PC-3 (cell line): Measurements from ENCODE around the gene LRRC49. TPM values are rescaled to one million over a fixed set of nuclear protein-coding genes. Genes with fewer than 3 reads are reported as not detected.
"Not testable (repeated sequence)": the region's sequence is repeated elsewhere in the genome, so short reads cannot be mapped to it uniquely, and the experiment has no call there.

Experiments
- ATAC-seq: fragments of 200-7000 bp; cut with Tn5 transposase; 2 replicates; pipeline ENCODE4 v1.9.1; 2020; ENCODE audit warnings: mild to moderate bottlenecking, moderate library complexity
- BruUV-seq: library from RNA; stranded (reverse); fragments of 400-500 nt; replicated peaks from 2 replicates; lab custom pipeline; 2021; lab: Mats Ljungman, UMichigan
- CTCF ChIA-PET: fragments of 300-600 bp; sonication (Branson Sonifier 250); formaldehyde crosslinking; loops from one replicate; lab custom pipeline; 2022; ENCODE audit warnings: antibody characterized with exemption; lab: Charles Lee
- POLR2A ChIA-PET: fragments of 300-600 bp; sonication (Branson Sonifier 250); formaldehyde crosslinking; loops from one replicate; lab custom pipeline; 2022; ENCODE audit warnings: antibody characterized with exemption; ENCODE audit not compliant: unreplicated experiment; lab: Charles Lee
- DNase-seq: peaks from one replicate; pipeline ENCODE4 v3.0.0-alpha.2; 2015
- H2AFZ ChIP-seq: fragments of 300-600 bp; sonication (generic); 2 replicates; pipeline ENCODE4 v1.6.0; 2016; ENCODE audit warnings: antibody characterized with exemption, low read length
- H3F3A ChIP-seq: fragments of 300-600 bp; sonication (generic); one replicate; pipeline ENCODE4 v1.6.0; 2017; ENCODE audit warnings: antibody characterized with exemption, low read length, control low read depth, mild to moderate bottlenecking; ENCODE audit not compliant: unreplicated experiment
- H3K27ac ChIP-seq: fragments of 300-600 bp; sonication (generic); 2 replicates; pipeline ENCODE4 v1.5.1; 2016; ENCODE audit warnings: mild to moderate bottlenecking, low read length
- H3K27me3 ChIP-seq: fragments of 300-600 bp; sonication (generic); 2 replicates; pipeline ENCODE4 v1.6.1; 2016; ENCODE audit warnings: low read length, mixed read lengths
- H3K36me3 ChIP-seq: fragments of 300-600 bp; sonication (generic); 2 replicates; pipeline ENCODE4 v1.6.1; 2016; ENCODE audit warnings: low read depth, mixed run types, low read length, mixed read lengths
- H3K4me1 ChIP-seq: fragments of 300-600 bp; sonication (generic); 2 replicates; pipeline ENCODE4 v1.5.1; 2016; ENCODE audit warnings: low read length; ENCODE audit not compliant: insufficient read depth
- H3K4me2 ChIP-seq: fragments of 300-600 bp; sonication (generic); 2 replicates; pipeline ENCODE4 v1.6.0; 2016; ENCODE audit warnings: low read length
- H3K4me3 ChIP-seq: fragments of 300-600 bp; sonication (generic); 2 replicates; pipeline ENCODE4 v1.5.1; 2016; ENCODE audit warnings: mild to moderate bottlenecking, low read length, mixed read lengths
- H3K79me2 ChIP-seq: fragments of 300-600 bp; sonication (generic); 2 replicates; pipeline ENCODE4 v1.6.1; 2017; ENCODE audit warnings: low read length, mixed read lengths
- H3K9ac ChIP-seq: fragments of 300-600 bp; sonication (generic); 2 replicates; pipeline ENCODE4 v1.6.0; 2016; ENCODE audit warnings: mild to moderate bottlenecking, low read length
- H3K9me2 ChIP-seq: fragments of 300-600 bp; sonication (generic); replicated peaks from 2 replicates; pipeline ENCODE4 v1.6.1; 2016; ENCODE audit warnings: mixed run types, low read length, mixed read lengths
- H3K9me3 ChIP-seq: fragments of 300-600 bp; sonication (generic); 2 replicates; pipeline ENCODE4 v1.6.1; 2016; ENCODE audit warnings: low read length, mixed read lengths
- H4K20me1 ChIP-seq: fragments of 300-600 bp; sonication (generic); 2 replicates; pipeline ENCODE4 v1.6.1; 2016; ENCODE audit warnings: low read length, mixed read lengths
- CTCF ChIP-seq: fragments of 300-600 bp; sonication (generic); conservative IDR thresholded peaks from 2 replicates; pipeline ENCODE4 v1.5.1; 2017; ENCODE audit warnings: antibody characterized with exemption, low read depth, mild to moderate bottlenecking, low read length
- EZH2 ChIP-seq: fragments of 300-600 bp; sonication (generic); IDR thresholded peaks from one replicate; pipeline ENCODE4 v1.6.1; 2017; ENCODE audit warnings: antibody characterized with exemption, mild to moderate bottlenecking, low read length; ENCODE audit not compliant: unreplicated experiment
- EZH2phosphoT487 ChIP-seq: fragments of 300-600 bp; sonication (generic); IDR thresholded peaks from 2 replicates; pipeline ENCODE4 v1.6.1; 2018; ENCODE audit warnings: mild to moderate bottlenecking, antibody characterized with exemption, low read length, borderline replicate concordance
- intact Hi-C: fragments of 100-400 bp; cut with micrococcal nuclease; formaldehyde crosslinking; loops from 2 replicates; pipeline ENCODE4 v1.9.0; 2023
- total RNA-seq: library from RNA; depleted of rRNA; stranded (reverse); fragments of >200 nt; gene quantifications from 2 replicates; pipeline ENCODE4 v1.2.3, GENCODE V29; 2014

Gene LRRC49
- total RNA-seq, 1 experiment from 2014 or later: 7.7 TPM

GRCh38 chr15:71003319-71003718 is 110.7 kb downstream of the LRRC49 start:
- Histone ChIP-seq H3K9me3 (0 out of 2 replicates have a peak, but pooled peaks cover 7% of the 10 kb centered on the region), H3K4me1 (peaks cover 3% of the 10 kb centered on the region; the same call in 1 of the 2 replicates), H3K9me2 (no peaks in the 10 kb centered on the region), H3K4me2 (no peak overlapping the region), H3K4me3 (no peak overlapping the region), H4K20me1 (no peaks in the 10 kb centered on the region), H3K27me3 (no peaks in the 10 kb centered on the region), H2AFZ (no peak overlapping the region), H3K79me2 (no peaks in the 10 kb centered on the region), H3K36me3 (no peaks in the 10 kb centered on the region; the same call in 1 of the 2 replicates), H3K9ac (no peak overlapping the region), H3K27ac (no peak overlapping the region), H3F3A (no peaks in the 10 kb centered on the region)
- no TSS peak for BruUV-seq
- peak; percentile 8 for DNase-seq
- no peak for ATAC-seq
- ChIA-PET CTCF (no interaction called here), POLR2A (no interaction called here)
- intact Hi-C loops: no loop called here
- TF ChIP-seq CTCF (no peak), EZH2phosphoT487 (no peak), EZH2 (no peak)

- CTCF ChIA-PET, BruUV-seq: not testable (repeated sequence)
Observed at GRCh38 chr15:71004506-71004905, 111.9 kb downstream of the LRRC49 start.

GRCh38 chr15:71005895-71006294 is 113.3 kb downstream of the LRRC49 start:
- no peaks in the 10 kb centered on the region for H3K27me3 ChIP-seq
- peaks cover 3% of the 10 kb centered on the region; the same call in 1 of the 2 replicates for H3K4me1 ChIP-seq
- intact Hi-C loops: no loop called here
- no peaks in the 10 kb centered on the region for H3K36me3 ChIP-seq
- no peak overlapping the region for H3K4me2 ChIP-seq
- no peak overlapping the region for H3K9ac ChIP-seq
- no peaks in the 10 kb centered on the region for H3F3A ChIP-seq
- no peaks in the 10 kb centered on the region for H3K79me2 ChIP-seq
- DNase-seq (no peak), ATAC-seq (no peak)
- no peaks in the 10 kb centered on the region for H3K9me2 ChIP-seq
- CTCF ChIA-PET: interaction anchor here (0.5 kb wide), 1 partner anchor 738 kb away, joined by 8 read pairs; no protein-coding TSS in a partner anchor
- no TSS peak for BruUV-seq
- no peak overlapping the region for H3K4me3 ChIP-seq
- H3K9me3 ChIP-seq: no peaks in the 10 kb centered on the region
- POLR2A ChIA-PET: interaction anchor here (0.7 kb wide), 1 partner anchor 25 kb away, joined by 3 read pairs; no protein-coding TSS in a partner anchor
- H3K27ac ChIP-seq: no peak overlapping the region
- no peak for TF ChIP-seq EZH2
- no peak for TF ChIP-seq CTCF
- TF ChIP-seq EZH2phosphoT487: no peak
- H4K20me1 ChIP-seq: no peaks in the 10 kb centered on the region
- H2AFZ ChIP-seq: no peak overlapping the region

More at GRCh38 chr15:71004506-71004905, 111.9 kb downstream of the LRRC49 start:
- POLR2A ChIA-PET, H4K20me1 ChIP-seq, H3F3A ChIP-seq, DNase-seq, H3K4me1 ChIP-seq, intact Hi-C loops, H3K79me2 ChIP-seq, ATAC-seq, H3K4me3 ChIP-seq, H3K9ac ChIP-seq, H2AFZ ChIP-seq, H3K27me3 ChIP-seq, H3K27ac ChIP-seq, H3K4me2 ChIP-seq, H3K9me3 ChIP-seq, H3K9me2 ChIP-seq, H3K36me3 ChIP-seq: not testable (repeated sequence)
